NCI-H2227 treated with DMSO at 0.1 percent for 48 hours (cell line): ENCODE results near the gene COMMD7.
"Not testable (repeated sequence)": the region's sequence is repeated elsewhere in the genome, so short reads cannot be mapped to it uniquely, and the experiment has no call there.

Source experiments
- DNase-seq: peaks from one replicate; lab custom pipeline; 2025; lab: John Stamatoyannopoulos, UW

Gene COMMD7

DNA sequence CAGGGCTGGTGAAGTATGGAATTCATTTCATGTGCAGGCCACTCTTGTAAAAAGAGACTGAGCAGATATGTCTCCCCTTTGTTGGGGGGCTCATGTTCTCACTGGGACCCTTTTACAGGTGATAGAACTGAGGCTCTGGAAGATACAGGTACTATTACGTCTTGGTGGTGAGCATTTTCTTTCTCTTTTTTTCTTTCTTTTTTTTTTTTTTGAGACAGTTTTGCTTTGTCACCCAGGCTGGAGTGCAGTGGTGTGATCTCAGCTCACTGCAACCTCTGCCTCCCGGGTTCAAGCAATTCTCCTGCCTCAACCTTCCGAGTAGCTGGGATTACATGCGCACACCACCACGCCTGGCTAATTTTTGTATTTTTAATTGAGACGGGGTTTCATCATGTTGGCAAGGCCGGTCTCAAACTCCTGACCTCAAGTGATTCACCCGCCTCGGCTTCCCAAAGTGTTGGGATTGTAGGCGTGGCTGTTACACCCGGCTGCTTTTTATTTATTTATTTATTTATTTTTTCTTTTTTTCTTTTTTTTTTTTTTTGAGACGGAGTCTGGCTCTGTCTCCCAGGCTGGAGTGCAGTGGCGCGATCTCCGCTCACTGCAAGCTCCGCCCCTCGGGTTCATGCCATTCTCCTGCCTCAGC lies 22.1 kb upstream of the COMMD7 start:
- DNase-seq, result not testable (repeated sequence)

DNA sequence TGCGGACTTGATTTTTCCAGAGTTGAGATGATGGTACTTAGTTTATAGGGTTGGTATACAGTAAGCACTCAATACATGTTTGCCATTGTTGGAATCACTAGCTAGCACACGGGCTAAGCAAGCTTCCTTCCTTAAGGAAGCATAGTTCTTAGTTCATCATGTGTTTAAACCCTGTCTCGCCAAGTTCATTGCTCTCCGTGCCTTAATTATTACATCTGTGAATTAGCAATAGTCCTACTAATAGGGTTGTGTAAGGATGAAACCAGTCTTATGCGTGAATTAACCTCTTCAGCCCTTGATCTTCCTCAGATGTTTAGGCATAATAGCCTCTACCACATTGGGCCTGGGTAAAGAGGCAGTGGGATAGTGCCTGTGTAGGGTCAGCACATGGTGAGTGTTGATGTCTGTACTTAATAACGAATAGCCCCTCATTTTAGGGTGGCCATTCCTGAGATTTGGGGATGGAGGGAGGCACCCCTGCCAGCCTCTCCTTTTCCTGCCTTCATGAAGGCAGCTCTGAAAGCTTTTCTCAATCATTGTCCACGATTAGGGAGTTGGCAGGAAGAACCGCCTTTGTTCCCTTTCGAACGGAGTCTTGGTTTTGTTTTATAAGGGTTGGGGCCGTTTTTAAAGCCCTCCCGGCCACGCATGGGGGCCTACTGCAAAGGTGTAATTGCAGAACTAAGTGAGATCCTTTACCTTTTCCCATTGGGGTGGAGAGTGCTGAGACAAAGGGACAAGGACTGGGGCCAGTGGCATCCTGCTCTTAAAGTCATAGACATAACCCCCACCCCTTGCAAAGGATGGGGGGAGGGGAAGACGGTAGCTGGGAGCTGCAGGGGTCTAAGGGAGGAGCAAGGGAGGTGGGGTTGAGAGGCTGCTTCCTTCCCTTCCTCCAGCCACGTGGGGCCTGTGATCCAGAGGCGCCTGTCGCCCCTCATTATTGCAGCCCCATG lies 21.0 kb upstream of the COMMD7 start:
- DNase-seq, result no peak

DNA sequence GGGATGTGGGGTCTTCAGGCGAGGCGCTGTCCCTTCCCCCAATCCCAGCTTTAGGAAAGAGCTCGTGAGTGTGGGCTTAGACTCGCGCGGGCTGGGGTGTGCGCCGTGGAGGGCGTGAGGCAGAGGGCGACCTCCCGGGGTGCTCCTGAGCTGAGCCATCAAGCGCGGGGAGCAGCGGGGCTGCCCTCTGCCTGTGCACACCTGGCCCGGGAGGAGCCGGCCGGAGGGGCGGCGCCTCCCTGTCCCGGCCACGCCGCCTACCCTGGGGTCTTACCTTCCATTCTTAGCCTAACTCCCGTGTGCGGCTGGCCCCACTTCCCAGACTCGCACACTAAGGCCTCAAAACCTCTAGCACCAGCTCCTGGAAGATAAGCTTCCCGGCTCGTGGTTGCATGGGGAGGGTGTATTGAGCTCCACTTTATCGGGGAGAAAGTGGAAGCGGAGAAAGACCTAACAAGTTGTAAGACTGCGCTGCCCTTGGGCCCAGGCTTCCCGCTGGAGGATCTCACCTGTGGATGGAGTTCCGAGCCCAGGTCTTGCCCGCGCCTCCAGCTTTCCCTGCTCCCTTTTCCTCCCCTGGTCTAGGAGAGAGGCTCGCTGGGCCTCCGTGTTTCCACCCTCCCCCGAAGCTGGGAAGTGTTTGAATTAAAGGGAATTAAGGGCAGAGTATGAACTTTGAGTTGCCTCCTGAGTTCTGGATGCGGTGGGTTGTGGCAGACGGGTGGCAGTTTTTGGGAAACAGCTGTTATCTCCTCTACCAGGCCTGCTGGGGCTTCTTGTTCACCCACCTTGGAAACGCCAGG lies 20.1 kb upstream of the COMMD7 start:
- DNase-seq, result no peak

DNA sequence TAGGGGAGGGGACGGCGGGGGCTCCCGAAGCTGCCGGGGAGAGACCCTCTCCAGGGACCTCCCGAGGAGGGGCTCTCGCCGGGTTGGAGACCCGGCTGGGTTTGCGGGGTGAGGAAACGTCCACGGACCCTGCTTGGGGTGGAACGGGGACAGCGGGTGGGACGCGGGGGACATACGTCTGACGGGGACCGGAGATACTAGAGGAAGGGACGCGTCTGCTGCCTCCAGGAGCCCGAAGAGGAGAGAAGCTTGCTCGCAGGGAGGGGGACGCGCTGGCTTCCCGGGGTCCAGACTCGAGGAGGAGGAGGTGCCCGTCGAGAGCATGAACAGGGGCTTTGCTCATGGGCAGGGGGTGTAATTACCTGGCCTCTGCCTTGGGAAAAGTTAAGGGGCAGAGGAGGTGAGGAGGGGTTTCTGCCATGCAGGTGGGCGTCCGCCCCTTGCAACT lies 19.5 kb upstream of the COMMD7 start:
- DNase-seq, result no peak

DNA sequence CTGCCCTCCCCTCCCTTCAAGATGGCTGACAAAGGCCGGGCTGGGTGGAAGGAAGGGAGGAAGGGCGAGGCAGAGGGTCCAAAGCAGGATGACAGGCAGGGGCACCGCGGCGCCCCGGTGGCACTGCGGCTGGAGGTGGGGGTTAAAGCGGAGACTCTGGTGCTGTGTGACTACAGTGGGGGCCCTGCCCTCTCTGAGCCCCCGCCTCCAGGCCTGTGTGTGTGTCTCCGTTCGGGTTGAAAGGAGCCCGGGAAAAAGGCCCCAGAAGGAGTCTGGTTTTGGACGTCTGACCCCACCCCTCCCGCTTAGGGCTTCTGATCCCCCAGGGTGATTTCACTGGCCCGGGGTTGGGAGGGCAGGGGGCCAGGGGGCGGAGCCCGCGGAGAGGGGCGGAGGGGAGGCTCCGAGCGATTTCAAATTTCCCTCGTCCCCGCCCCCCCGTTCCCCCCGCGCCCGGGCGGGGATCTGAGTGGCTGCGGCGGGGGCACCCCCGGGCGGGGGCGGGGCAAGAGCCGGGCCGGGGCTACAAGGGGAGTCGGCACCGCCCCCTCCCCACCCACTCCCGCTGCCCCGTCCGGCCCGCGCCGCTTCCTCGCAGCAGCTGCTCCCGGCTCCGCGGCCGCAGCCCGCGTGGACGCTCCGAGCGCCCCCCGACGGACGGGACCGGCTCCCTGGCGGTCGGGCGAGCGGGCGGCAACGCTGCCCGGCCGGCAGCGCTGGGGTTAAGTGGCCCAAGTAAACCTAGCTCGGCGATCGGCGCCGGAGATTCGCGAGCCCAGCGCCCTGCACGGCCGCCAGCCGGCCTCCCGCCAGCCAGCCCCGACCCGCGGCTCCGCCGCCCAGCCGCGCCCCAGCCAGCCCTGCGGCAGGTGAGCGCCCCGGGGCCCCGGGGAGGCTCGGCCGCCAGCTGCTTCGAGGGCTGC lies 18.8 kb upstream of the COMMD7 start, which contains the start of gene DNMT3B:
DNMT3B (plus strand) TSS at position 555 of the 923 bp plus-strand sequence. CDS start 17,939 bp downstream, outside the sequence.
- DNase-seq, result peak; percentile 42

DNA sequence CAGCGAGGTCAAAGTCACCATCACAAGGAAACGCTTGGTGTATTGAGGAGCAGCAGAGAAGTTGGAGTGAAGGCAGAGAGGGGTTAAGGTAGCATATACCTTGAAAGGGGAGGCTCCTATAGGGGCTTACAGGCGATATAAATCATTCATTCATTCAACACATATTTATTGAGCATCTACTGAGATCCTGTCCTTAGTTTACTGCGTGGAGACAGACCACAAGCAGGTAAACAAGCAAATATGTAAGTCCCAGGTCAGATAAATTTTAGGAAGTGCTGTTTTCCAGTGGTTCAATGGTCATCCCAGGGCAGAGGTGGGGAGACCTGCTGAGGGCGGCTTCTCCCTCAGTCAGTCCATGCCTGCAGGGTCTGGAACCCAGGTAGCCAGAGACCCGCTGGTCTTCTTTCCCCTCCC lies 18.2 kb upstream of the COMMD7 start:
- DNase-seq, result no peak

DNA sequence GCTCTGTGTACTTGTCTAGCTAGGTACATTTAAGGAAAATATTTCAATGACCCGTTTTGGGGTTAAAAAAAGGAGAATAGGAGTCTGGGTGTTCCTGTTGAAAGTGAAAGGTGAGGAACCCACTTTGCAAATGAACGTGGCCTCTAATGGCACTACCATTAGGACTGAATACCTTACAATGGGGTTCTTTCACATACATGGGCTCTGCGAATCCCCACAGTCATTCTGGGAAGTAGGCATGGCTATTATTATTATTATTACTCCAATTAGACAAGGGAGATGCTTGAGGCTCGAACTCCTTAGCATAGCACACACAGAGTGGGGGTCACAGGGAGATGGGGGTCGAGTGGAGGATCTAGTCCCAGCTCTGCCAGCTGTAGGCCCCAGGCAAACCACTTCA lies 12.9 kb upstream of the COMMD7 start:
- DNase-seq, result no peak

DNA sequence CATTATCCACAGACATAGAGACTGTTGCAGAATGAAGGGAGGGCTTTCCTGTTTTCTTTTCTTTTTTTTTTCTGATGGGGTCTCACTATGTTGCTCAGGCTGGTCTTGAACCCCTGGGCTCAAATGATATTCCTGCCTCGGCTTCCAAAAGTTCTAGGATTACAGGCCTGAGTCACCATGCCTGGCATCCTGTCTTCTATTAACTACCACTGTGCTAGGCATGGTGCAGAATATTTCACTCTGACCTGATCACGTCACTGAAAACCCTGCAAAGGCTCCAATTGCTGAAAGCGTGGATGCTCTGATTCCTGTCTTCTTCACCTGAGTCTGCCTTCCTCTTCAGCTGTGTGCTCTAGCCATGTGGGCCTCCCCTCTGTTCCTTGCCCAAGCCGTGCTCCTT lies 10.5 kb upstream of the COMMD7 start:
- DNase-seq, result no peak

DNA sequence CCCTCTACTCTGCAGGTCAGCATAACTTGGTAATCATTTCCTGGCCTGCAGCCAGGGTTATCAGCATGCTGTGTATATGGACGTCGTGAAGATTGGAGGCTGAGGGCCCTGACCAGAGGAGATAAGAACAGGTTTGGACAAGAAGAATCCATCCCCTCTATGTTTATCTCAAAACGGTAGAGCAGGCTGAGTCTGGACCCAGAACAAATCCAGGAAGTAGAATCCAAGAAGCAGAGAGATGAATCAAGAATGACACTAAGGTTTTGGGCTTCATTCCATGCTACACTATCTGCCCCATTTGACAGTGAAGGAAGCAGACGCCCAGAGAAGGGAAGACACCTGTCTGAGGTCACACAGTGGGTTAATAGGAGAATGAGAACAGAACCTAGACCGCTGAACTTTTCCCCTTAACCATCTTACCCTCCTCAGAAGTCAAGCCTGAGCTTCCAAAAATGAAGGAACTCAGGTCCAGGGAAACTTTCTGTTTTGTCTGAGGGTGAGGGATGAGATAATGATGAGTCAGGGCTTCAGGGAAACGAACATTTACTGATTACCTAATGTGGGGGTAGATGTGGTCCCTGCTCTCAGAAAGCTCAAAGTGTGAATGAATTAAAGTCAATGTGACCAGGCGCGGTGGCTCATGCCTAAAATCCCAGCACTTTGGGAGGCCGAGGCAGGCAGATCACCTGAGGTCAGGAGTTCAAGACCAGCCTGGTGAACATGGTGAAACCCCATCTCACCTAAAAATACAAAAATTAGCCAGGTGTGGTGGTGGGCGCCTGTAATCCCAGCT lies 9.4 kb upstream of the COMMD7 start:
- DNase-seq, result no peak

DNA sequence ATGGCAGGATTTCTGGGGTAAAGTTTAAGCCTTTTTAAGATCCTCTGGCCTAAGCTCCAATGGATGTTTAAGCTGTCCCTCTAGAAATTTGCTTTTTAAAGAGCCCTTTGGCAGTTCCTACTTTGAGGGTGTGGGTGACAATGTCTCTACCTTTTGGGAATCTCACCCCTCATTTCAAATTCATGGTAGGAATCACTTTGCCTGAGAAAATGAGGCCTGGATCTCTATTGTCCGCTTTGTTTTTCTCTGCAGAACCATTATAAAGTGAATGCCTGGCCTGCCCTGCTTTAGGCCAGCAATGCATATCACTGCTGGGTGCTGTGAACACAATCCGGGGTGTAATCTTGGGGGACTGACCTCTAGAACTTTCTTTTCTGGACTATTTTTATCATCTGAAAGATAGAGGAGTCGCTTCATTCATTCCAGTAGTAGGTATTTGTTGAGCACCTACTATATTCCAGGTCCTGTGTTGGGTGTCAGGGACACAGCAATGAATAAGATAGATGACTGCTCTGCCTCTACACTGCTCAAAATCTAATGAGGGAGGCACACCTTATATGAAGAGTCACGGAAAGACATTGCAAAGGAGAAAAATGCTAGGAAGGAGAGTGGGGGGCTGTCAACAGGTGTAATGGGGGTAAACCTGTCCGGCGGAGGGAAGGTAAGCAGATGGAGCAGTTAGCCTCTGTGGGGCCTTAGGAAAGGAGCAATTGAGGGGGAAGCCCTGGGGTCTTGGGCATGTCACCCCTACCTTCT lies 8.6 kb upstream of the COMMD7 start:
- DNase-seq, result no peak

DNA sequence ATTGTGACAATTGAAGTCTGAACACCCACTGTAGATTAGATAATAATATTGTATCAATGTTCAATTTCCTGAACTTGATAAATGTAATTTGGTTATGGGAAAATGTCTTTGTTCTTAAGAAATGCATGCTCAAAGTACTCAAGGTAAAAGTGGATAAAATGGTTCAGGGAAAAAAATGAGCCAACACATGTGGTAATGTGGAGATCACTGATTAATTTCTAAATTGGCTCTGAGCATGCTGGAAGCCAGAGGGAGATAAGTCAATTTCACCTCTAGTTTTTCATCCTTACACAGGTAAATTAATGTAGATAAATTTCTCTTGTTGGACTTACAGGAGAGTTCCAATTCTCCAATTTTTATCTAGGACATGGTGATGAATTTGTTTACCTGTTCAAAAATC lies 8.0 kb upstream of the COMMD7 start:
- no peak for DNase-seq

DNA sequence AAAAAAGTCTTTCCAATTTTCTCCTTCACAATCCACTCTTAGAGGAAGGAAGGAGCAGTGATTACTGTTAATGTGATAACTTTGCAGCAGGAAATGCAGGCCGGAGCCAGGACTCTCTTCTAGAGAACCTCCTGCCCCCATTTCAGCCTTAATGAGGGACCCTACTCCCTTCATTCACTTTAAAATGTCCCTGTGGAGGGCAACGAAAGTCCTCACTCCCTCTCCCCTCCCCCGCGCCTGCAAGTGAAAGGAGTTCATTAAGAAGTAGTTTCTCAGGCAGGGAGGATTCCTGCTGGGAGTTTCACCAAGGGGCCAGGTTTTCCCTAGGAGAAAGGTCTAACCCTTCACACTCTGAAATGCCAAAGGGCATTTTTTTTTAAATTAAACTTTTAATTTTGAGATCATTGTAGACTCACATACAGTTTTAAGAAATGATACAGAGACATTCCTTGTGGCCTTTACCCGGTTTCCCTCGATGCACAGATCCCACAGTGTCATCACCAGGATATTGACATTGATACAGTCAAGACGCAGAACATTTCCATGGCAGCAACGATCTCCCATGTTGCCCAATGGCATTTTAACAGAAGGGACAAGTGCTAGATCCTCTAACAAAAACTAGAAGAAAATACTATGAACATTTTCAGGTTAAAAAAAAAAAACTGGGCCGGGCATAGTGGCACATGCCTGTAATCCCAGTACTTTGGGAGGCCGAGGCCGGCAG lies 6.8 kb upstream of the COMMD7 start:
- DNase-seq, result no peak

DNA sequence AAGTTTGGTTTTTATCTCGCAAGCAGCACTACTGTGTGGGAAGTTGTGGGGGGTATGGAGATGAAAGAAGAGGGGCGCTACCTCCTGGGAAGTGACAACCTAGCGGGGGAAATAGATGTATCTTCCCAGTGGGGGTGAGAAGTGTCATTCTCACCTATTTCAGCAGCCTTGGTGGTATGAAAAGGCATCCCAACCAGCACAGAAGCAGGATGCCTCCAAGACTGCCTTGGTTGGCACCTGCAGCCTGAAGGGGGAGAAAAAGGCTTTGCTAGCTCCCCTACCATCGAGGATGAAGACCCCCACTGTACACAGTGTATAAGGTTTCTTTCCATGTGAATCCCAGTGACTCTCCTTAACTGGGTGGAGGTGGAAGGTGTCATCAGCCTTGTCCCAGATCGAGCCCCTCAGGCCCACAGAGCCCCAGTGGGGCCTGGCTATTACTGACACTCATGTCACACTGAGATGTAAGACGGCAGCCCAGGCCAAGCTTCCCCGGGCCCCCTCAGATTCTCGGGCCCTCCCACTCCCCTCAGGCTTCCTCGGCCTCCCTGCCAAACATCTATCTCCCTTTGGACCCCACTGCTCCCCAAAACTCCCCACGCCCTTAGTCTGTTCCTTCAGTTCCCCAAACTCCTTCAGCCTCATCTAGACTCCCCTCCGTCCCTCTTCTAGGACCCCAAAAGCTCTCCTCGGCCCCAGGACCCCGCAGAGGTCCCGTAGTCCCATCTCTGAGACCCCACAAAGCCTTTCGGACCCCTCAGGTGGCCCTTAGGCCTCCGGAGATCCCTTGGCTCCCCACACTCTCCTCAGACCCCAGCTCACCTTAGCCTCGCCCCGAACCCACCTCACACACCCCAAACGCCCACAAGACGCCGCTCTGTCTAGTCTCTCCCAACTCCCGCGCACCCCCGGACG lies 688 bp downstream of the COMMD7 start:
- no peak for DNase-seq

DNA sequence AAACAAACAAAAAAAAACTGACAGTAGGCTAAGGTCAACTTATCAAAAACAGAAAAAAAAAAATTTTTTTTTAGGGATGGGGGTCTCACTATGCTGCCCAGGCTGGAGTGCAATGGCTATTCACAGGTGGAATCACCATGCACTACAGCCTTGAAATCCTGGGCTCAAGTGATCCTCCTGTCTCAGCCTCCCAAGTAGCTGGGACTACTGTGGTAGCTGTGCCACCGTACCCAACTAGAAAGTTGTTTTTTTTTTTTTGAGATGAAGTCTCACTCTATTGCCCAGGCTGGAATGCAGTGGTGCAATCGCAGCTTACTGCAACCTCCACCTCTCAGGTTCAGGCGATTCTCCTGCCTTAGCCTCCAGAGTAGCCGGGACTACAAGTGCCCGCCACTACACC lies 2.1 kb downstream of the COMMD7 start:
- DNase-seq, result no peak

DNA sequence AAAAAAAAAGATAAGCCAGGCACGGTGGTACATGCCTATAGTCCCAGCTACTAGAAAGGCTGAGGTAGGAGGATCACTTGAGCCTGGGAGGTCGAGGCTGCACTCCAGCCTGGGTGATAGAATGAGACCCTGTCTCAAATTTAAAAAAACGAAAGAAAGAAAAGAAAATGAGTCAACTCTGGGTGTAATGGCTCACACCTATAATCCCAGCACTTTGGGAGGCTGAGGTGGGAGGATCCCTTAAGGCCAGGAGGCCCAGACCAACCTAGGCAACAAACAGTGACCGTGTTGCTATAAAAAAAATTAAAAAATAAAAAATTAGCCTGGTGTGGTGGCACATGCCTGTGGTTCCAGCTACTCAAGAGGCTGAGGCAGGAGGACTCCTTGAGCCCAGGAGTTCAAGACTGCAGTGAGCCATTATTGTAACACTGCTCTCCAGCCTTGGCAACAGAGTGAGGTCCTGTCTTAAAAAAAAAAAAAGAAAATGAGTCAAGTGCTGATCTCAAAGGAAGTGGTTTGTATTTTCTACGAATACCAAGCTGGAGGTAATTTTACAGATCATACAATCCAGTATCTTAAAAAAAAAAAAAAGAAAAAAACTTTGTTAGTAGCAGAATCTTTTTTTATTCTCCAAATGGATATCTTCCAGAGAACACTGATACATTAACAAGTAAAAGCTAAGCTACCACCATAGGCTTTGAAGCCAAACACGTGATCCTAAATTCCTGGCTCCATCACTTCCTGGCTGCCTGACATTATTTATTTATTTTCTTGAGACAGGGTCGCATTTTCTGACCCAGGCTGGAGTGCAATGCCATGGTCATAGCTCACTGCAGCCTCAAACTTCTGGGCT lies 5.7 kb downstream of the COMMD7 start:
- no peak for DNase-seq

DNA sequence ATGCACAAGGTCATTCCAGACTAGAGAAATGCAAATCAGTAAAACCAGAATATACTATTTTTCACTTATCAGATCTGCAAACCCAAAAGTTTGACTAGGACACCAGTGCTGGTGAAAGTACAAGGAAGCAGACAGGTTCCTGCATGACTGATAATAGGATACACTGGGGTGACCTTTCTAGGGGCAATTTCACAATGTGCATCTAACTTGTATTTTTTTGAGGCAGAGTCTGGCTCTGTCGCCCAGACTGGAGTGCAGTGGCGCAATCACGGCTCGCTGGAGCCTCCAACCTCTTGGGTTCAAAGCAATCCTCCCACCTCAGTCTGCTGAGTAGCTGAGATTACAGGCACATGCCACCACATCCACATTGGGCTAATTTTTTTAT lies 11.4 kb downstream of the COMMD7 start:
- DNase-seq, result no peak

DNA sequence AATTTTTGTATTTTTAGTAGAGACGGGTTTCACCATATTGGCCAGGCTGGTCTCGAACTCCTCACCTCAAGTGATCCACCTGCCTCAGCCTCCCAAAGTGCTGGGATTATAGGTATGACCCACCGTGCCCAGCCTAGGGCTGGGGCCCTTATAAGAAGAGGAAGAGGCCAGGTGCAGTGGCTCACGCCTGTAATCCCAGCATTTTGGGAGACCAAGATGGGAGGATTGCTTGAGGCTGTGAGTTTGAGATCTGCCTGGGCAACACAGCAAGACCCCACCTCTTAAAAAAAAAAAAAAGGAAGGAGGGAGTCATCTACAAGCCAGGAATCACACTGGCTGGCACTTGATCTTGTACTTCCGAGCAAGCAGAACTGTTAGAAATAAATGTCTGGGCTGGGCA lies 13.9 kb downstream of the COMMD7 start:
- not testable (repeated sequence) for DNase-seq
